ENCODE data around the gene CPXM1.

- TF ChIP-seq EP300 (IDR thresholded peaks at IDR 0.05; ENCODE audit: low read length): no peak
- TF ChIP-seq ZNF398 (CRISPR knock-in tag; IDR thresholded peaks at IDR 0.05): no peak
- no peak for TF ChIP-seq SRSF7 (optimal IDR thresholded peaks at IDR 0.05; ENCODE audit: low read depth, low read length)
- no peak for TF ChIP-seq CTCF (IDR thresholded peaks at IDR 0.05 in 2 of 3, conservative IDR thresholded peaks at IDR 0.05 in 1 of 3; ENCODE audit: insufficient read depth in 2 of 3, low read depth in 1 of 3, low read length in 3 of 3)
- no peak for TF ChIP-seq NFRKB (IDR thresholded peaks at IDR 0.05; ENCODE audit: low read depth)
- TF ChIP-seq ATF7 (IDR thresholded peaks at IDR 0.05): no peak
- TF ChIP-seq CGGBP1 (CRISPR knock-in tag; IDR thresholded peaks at IDR 0.05): no peak
- TF ChIP-seq POLR2A (conservative IDR thresholded peaks at IDR 0.05): no peak
- no peak for TF ChIP-seq PURB (CRISPR knock-in tag; IDR thresholded peaks at IDR 0.05; ENCODE audit: low read depth)
- no peak for TF ChIP-seq MXI1 (IDR thresholded peaks at IDR 0.05; ENCODE audit: low read depth, low read length)
- TF ChIP-seq CHD1 (IDR thresholded peaks at IDR 0.05; ENCODE audit: low read length): no peak
- no peak for TF ChIP-seq ZNF232 (CRISPR knock-in tag; IDR thresholded peaks at IDR 0.05)
- no peak for TF ChIP-seq MAX (CRISPR knock-in tag; IDR thresholded peaks at IDR 0.05)
- no peak for TF ChIP-seq ZNF134 (CRISPR knock-in tag; conservative IDR thresholded peaks at IDR 0.05)
Observed at GRCh38 chr20:2783908-2784566, 16.4 kb downstream of the CPXM1 start.

Measured in K562 (cell line).